Panc1 (cell line): Measurements from ENCODE around the gene LGALS4. TPM values are rescaled to one million over a fixed set of nuclear protein-coding genes. Genes with fewer than 3 reads are reported as not detected.

ENCODE experiments used
- ATAC-seq: fragments of 200-7000 bp; cut with Tn5 transposase; 2 replicates; pipeline ENCODE4 v1.9.1; 2020; ENCODE audit warnings: mild to moderate bottlenecking, moderate library complexity
- BruUV-seq: library from RNA; stranded (reverse); fragments of 400-500 nt; replicated peaks from 2 replicates; lab custom pipeline; 2021; lab: Mats Ljungman, UMichigan
- CTCF ChIA-PET: fragments of 300-600 bp; sonication (Branson Sonifier 250); formaldehyde crosslinking; loops from one replicate; lab custom pipeline; 2022; ENCODE audit warnings: antibody characterized with exemption; lab: Charles Lee
- POLR2A ChIA-PET: fragments of 300-600 bp; sonication (Branson Sonifier 250); formaldehyde crosslinking; loops from one replicate; lab custom pipeline; 2022; ENCODE audit warnings: antibody characterized with exemption; lab: Charles Lee
- DNase-seq: peaks from one replicate; pipeline ENCODE4 v3.0.0-alpha.2; 2010; ENCODE audit warnings: low read depth, low spot score
- H3K27ac ChIP-seq: 2 replicates; pipeline ENCODE4 v1.5.1; 2011; ENCODE audit warnings: mild to moderate bottlenecking, low read length, inconsistent platforms
- H3K27me3 ChIP-seq: fragments of 200-500 bp; sonication (Bioruptor generic); 2 replicates; pipeline ENCODE4 v1.6.0; 2014; ENCODE audit warnings: low read length, inconsistent platforms; ENCODE audit not compliant: control insufficient read depth, insufficient read depth
- H3K36me3 ChIP-seq: fragments of 200-500 bp; sonication (Bioruptor generic); 2 replicates; pipeline ENCODE4 v1.5.1; 2014; ENCODE audit warnings: inconsistent platforms, mild to moderate bottlenecking, low read length, moderate library complexity; ENCODE audit not compliant: control insufficient read depth, insufficient read depth
- H3K4me1 ChIP-seq: 2 replicates; pipeline ENCODE4 v1.5.1; 2011; ENCODE audit warnings: inconsistent platforms, mild to moderate bottlenecking, low read length, moderate library complexity; ENCODE audit not compliant: control insufficient read depth, insufficient read depth
- H3K4me3 ChIP-seq, 2 experiments: 2 replicates each; pipeline ENCODE4 v1.5.1; 2011 to 2012; ENCODE audit warnings: low read depth in 2 of 2, low read length in 2 of 2, mild to moderate bottlenecking in 2 of 2, inconsistent platforms in 1 of 2, moderate library complexity in 1 of 2
- H3K9me3 ChIP-seq: fragments of 200-500 bp; sonication (Bioruptor generic); 2 replicates; pipeline ENCODE4 v1.5.1; 2014; ENCODE audit warnings: low read depth, mild to moderate bottlenecking, inconsistent platforms, low read length, moderate library complexity; ENCODE audit not compliant: control insufficient read depth, insufficient read depth
- CTCF ChIP-seq: fragments of 450-650 bp; IDR thresholded peaks from 2 replicates; pipeline ENCODE4 v1.5.1; 2017; ENCODE audit warnings: mild to moderate bottlenecking
- POLR2AphosphoS5 ChIP-seq: IDR thresholded peaks from 2 replicates; pipeline ENCODE4 v1.6.1; 2012; ENCODE audit warnings: mild to moderate bottlenecking, low read depth, low read length, moderate library complexity
- REST ChIP-seq, 2 experiments: IDR thresholded peaks; 2 replicates each; pipeline ENCODE4 v1.6.1; 2011 to 2012; ENCODE audit warnings: low read depth in 2 of 2, control low read depth in 1 of 2, low read length in 1 of 2, mild to moderate bottlenecking in 1 of 2, moderate library complexity in 1 of 2; ENCODE audit not compliant: insufficient read depth in 1 of 2
- SIN3A ChIP-seq: IDR thresholded peaks from 2 replicates; pipeline ENCODE4 v1.6.1; 2012; ENCODE audit warnings: low read depth, mild to moderate bottlenecking, low read length, moderate library complexity, borderline replicate concordance; ENCODE audit not compliant: insufficient read depth
- TCF7L2 ChIP-seq: IDR thresholded peaks from 2 replicates; pipeline ENCODE4 v1.6.1; 2011; ENCODE audit warnings: mild to moderate bottlenecking, low read depth, low read length, inconsistent platforms
- in situ Hi-C: cut with HindIII; loops from 2 replicates; pipeline ENCODE4 v1.10.0; 2016; ENCODE audit warnings: low sequenced_read_pairs, low pct_unique_long_range_greater_than_20kb
- intact Hi-C: fragments of 100-400 bp; cut with micrococcal nuclease; formaldehyde crosslinking; loops from one replicate; pipeline ENCODE4 v1.10.0; 2022; ENCODE audit not compliant: unreplicated experiment
- total RNA-seq: library from RNA; stranded (reverse); gene quantifications from one replicate; pipeline ENCODE4 v1.2.1, GENCODE V29; 2021; ENCODE audit not compliant: unreplicated experiment

The LGALS4 gene
- total RNA-seq, 1 experiment from 2014 or later, result 3.9 TPM

GRCh38 chr19:38836159-38836982, 23.6 kb upstream of the LGALS4 start:
- Histone ChIP-seq H3K27ac (peak overlapping the region; percentile 86), H3K9me3 (no peaks in the 10 kb centered on the region), H3K4me3 (no peak overlapping the region), H3K27me3 (no peaks in the 10 kb centered on the region), H3K36me3 (peaks cover 50% of the 10 kb centered on the region), H3K4me1 (peaks cover 90% of the 10 kb centered on the region)
- no peak for TF ChIP-seq CTCF
- no peak for TF ChIP-seq SIN3A
- no peak for TF ChIP-seq TCF7L2
- no peak for TF ChIP-seq REST (IDR thresholded peaks at IDR 0.05; ENCODE audit: insufficient read depth in 1 of 2, low read depth in 2 of 2, low read length in 1 of 2)
- TF ChIP-seq POLR2AphosphoS5, result no peak
- DNase-seq, result no peak
- in situ Hi-C loops (loop anchor here (5.0 kb wide), 1 partner anchor 69 kb away; no protein-coding TSS in a partner anchor), intact Hi-C loops (loop anchor here (5.0 to 10.0 kb wide), 2 partner anchors 184 to 322 kb away; no protein-coding TSS in a partner anchor)
- BruUV-seq, result no TSS peak
- no peak for ATAC-seq
- CTCF ChIA-PET, result interaction anchor here (0.6 kb wide), 1 partner anchor 102 kb away, joined by 5 read pairs; no protein-coding TSS in a partner anchor
- POLR2A ChIA-PET, result interaction anchor here (0.5 to 0.6 kb wide), 2 partner anchors 76 to 280 kb away, joined by 3 read pairs; no protein-coding TSS in a partner anchor

- no peak for TF ChIP-seq TCF7L2
- TF ChIP-seq REST (IDR thresholded peaks at IDR 0.05; ENCODE audit: insufficient read depth in 1 of 2, low read depth in 2 of 2, low read length in 1 of 2), result no peak
- TF ChIP-seq POLR2AphosphoS5, result no peak
- TF ChIP-seq SIN3A, result no peak
- no peak for TF ChIP-seq CTCF
- H3K27ac ChIP-seq, result peak overlapping the region; percentile 86
- peaks cover 89% of the 10 kb centered on the region for H3K4me1 ChIP-seq
- intact Hi-C loops, result loop anchor here (5.0 to 10.0 kb wide), 2 partner anchors 102 to 320 kb away; no protein-coding TSS in a partner anchor
- BruUV-seq, result no TSS peak
- H3K4me3 ChIP-seq, result no peak overlapping the region
- in situ Hi-C loops, result no loop called here
- ChIA-PET CTCF (interaction anchor here (0.6 kb wide), 2 partner anchors 259 to 356 kb away, joined by 3 read pairs; no protein-coding TSS in a partner anchor), POLR2A (interaction anchor here (0.6 to 1.7 kb wide), 7 partner anchors 10 to 187 kb away, joined by 3 to 20 read pairs (median 3); partner anchors contain the start of genes ACTN4 and HNRNPL)
- DNase-seq (no peak), ATAC-seq (no peak)
- no peaks in the 10 kb centered on the region for H3K9me3 ChIP-seq
- H3K27me3 ChIP-seq, result no peaks in the 10 kb centered on the region
- peaks cover 35% of the 10 kb centered on the region for H3K36me3 ChIP-seq
These were observed 21.8 kb upstream of the LGALS4 start for GRCh38 chr19:38834590-38834989.
